Stimulated activated naive B cell treated with anti-CD40 and anti-IgM and Interleukin-4, amounts not matched to agents 10 μg/mL and 1 μg/mL and 100 μg/mL, for 72 hours (primary cell): Measurements from ENCODE around the gene THEMIS.

Experiments
- ATAC-seq, 2 donors: fragments of 150-1000 bp; cut with Tn5 transposase; replicated peaks; 2 replicates each; pipeline ENCODE4 v1.10.0; 2021; ENCODE audit warnings: moderate library complexity in 1 of 2
- DNase-seq: peaks from one replicate; pipeline ENCODE4 v3.0.0; 2021
- H3K27ac Mint-ChIP-seq: one replicate; pipeline ENCODE4 v1.8.0; 2022; ENCODE audit warnings: mild to moderate bottlenecking, mixed read lengths
- H3K27me3 Mint-ChIP-seq, 2 donors: one replicate each; pipeline ENCODE4 v1.8.0; 2022; ENCODE audit warnings: mixed read lengths in 2 of 2
- H3K36me3 Mint-ChIP-seq, 2 donors: one replicate each; pipeline ENCODE4 v1.8.0; 2022; ENCODE audit warnings: mixed read lengths in 2 of 2, mild to moderate bottlenecking in 1 of 2
- H3K4me1 Mint-ChIP-seq, 2 donors: one replicate each; pipeline ENCODE4 v1.8.0; 2022; ENCODE audit warnings: mixed read lengths in 2 of 2, mild to moderate bottlenecking in 1 of 2
- H3K4me3 Mint-ChIP-seq, 2 donors: one replicate each; pipeline ENCODE4 v1.8.0; 2022; ENCODE audit warnings: mild to moderate bottlenecking in 2 of 2, mixed read lengths in 2 of 2, moderate library complexity in 1 of 2
- H3K9me3 Mint-ChIP-seq, 2 donors: one replicate each; pipeline ENCODE4 v1.8.0; 2022; ENCODE audit warnings: mixed read lengths in 2 of 2, mild to moderate bottlenecking in 1 of 2

Gene THEMIS

DNA sequence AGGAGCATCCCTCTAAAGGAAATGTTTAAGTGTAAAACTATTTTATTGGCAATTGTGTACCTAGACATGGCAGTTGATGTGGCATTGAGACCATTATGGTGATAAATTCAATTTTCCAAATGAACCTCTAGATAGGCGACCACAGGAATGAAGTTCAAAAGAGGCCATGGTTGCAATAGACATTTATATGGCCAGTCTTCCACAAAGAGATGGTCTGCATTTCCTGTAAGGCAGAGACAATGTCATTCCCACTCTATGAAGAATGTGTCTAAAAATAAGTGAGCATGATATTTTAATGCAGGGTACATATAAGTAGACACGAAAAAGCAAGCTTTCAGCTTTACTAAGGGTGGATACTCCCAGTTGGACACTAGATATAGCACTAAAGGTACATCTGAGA is 40.9 kb downstream of the THEMIS start:
- no peaks in the 10 kb centered on the region for H3K9me3 Mint-ChIP-seq
- no peak overlapping the region for H3K27ac Mint-ChIP-seq
- no peak for DNase-seq

DNA sequence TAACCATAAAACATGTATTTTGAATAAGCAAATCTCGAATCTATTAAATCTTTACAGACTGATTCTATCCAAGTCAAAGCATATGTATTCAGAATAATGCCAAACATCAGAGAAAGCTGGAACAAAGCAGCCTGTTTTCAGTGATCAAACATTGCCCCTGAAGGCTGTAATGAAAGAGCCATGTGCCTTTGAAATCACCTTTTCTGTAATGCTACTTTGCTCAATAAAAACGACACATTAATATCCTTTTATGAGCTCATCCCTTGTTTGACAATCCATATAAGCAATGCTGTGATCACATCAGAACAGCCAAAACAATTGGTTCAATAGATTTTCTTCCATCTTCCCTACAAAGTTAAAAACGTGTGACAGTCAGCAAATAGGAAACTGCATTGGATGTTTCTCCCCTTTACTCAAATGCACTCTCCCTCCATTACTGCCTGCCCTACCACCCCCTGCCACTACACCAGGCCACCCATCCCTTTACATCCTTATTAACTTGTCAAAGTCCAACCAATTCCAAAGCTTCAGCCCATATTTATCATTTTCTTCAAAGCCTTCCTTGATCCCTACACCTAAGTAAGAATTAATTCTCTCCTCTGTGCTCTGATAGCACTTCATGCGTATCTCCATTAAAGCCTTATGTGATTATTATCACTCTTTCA is 42.0 kb downstream of the THEMIS start:
- no peaks in the 10 kb centered on the region for H3K27me3 Mint-ChIP-seq
- DNase-seq (no peak), ATAC-seq (no peak)
- no peaks in the 10 kb centered on the region for H3K36me3 Mint-ChIP-seq
- no peak overlapping the region for H3K27ac Mint-ChIP-seq
- H3K9me3 Mint-ChIP-seq: no peaks in the 10 kb centered on the region
- no peaks in the 10 kb centered on the region for H3K4me1 Mint-ChIP-seq
- H3K4me3 Mint-ChIP-seq: no peak overlapping the region

More for the DNA sequence above, 40.9 kb downstream of the THEMIS start:
- ATAC-seq: no peak
- Mint-ChIP-seq H3K4me1 (no peaks in the 10 kb centered on the region), H3K27me3 (no peaks in the 10 kb centered on the region), H3K36me3 (no peaks in the 10 kb centered on the region), H3K4me3 (no peak overlapping the region)

DNA sequence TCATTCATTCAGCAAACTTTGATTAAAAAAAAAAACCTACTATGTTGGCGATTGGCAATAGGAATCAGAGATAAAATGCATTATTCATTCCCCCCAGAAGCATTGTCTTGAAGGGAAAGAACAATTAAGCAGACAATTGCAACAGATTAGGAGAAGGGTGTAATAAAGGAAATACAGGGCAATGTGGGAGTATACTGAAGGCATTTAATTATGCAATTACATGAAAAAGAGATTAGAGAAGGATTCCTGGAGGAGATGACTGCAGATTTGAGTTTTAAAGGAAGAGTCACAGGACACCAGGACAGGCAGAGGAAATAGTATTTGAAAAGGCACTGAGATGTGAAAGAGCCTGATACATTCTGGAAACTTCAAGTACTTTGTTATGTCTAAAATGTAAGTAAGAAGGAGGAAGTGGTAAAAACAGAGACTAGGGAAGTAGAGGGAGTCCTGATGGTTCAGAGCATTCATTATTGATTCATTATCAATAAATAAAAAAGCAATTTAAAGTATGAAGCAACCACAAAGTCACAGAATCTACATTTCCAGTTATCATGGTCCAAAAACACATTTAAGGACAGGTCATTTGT is 43.7 kb downstream of the THEMIS start:
- ATAC-seq: no peak
- Mint-ChIP-seq H3K9me3 (no peaks in the 10 kb centered on the region), H3K27me3 (no peaks in the 10 kb centered on the region), H3K36me3 (no peaks in the 10 kb centered on the region), H3K4me3 (no peak overlapping the region), H3K27ac (no peak overlapping the region), H3K4me1 (no peaks in the 10 kb centered on the region)
- DNase-seq: no peak

DNA sequence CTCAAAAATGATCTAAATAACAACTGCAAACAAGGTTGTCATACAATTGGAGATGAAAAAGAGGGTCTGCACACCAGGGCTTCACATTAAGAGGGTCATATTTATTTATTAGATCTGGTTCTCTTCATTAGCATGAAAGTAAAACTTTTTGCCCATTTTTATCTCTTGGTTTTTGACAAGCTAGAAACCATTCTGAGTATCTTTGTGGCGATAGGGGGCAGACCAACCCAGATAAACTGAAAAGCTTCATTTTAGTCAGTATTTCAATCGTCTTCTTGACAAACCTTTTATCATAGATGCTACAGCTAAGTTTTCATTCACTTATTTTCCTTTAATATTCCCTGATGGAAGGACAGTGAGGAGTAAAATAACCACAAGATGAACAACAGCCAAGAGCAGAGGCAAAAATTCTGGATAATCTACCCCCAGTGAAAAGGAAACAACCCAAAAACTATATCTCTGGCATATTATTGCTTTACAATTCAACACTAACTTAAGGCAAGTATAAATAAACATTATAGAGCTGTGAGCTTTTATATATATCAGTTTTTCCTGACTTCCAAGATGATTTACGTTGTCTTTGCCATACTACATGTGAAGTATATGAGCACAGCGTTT is 45.2 kb downstream of the THEMIS start:
- Mint-ChIP-seq H3K27me3 (no peaks in the 10 kb centered on the region), H3K4me3 (no peak overlapping the region), H3K36me3 (no peaks in the 10 kb centered on the region), H3K9me3 (no peaks in the 10 kb centered on the region), H3K4me1 (no peaks in the 10 kb centered on the region), H3K27ac (no peak overlapping the region)
- ATAC-seq: no peak
- DNase-seq: no peak

DNA sequence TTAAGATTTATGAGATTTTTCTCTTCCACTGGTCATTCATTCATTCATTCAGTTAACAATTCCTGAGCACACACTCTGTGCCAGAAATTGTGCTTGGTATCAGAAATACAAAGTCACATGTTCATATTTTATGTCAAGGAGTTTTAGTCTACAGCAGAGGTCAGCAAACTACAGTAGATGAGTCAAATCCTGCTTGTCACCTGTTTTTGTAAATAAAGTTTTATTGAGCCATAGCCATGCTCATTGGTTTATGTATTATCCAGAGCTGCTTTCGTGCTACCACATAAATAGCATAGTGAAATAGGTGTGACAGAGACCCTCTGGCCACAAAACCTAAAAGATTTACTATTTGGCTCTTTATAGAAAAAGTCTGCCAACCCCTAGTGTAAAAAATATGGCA is 46.8 kb downstream of the THEMIS start:
- DNase-seq (no peak), ATAC-seq (no peak)
- Mint-ChIP-seq H3K27me3 (no peaks in the 10 kb centered on the region), H3K9me3 (no peaks in the 10 kb centered on the region), H3K36me3 (no peaks in the 10 kb centered on the region), H3K4me3 (no peak overlapping the region), H3K4me1 (no peaks in the 10 kb centered on the region), H3K27ac (no peak overlapping the region)

DNA sequence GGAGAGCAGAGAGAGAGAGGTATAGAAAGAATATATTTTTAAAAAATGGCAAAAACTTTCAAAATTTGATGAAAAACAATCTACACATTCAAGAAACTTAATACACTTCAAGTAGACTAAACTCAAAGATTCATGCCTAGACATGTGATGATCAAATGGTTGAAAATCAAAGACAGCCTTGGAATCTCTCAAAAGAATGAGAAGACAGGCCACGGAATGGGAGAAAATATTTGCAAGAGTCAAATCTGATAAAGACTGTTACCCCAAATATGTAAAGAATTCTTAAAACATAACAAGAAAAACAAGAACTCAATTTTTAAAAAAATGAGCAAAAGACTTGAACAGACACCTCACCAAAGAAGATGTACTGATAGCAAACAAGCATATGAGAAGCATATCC is 49.7 kb downstream of the THEMIS start:
- H3K4me3 Mint-ChIP-seq: no peak overlapping the region
- no peak overlapping the region for H3K27ac Mint-ChIP-seq
- H3K36me3 Mint-ChIP-seq: no peaks in the 10 kb centered on the region
- no peaks in the 10 kb centered on the region for H3K27me3 Mint-ChIP-seq
- DNase-seq (no peak), ATAC-seq (no peak)
- H3K4me1 Mint-ChIP-seq: no peaks in the 10 kb centered on the region
- H3K9me3 Mint-ChIP-seq: no peaks in the 10 kb centered on the region

DNA sequence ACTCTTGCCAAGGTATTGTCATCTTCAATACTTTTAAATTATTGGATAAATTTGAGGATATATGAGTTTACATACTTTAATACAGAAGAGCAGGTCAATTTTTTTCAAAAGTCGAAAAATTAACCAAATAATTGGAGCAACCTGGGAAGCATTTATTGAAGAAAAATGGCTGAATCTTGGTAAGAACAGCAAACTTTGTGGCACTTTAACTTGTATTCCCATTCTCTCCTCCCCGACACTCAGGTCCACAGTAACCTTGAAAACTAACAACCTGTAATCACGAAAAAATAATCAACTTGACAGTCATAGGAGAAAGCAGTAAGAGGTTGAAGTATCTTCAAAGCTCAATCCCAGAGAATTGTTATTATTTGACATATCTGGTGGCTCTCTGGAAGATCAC is 55.6 kb downstream of the THEMIS start:
- no peaks in the 10 kb centered on the region for H3K36me3 Mint-ChIP-seq
- no peaks in the 10 kb centered on the region for H3K9me3 Mint-ChIP-seq
- no peak overlapping the region for H3K27ac Mint-ChIP-seq
- H3K4me3 Mint-ChIP-seq: no peak overlapping the region
- H3K4me1 Mint-ChIP-seq: no peaks in the 10 kb centered on the region
- ATAC-seq (no peak), DNase-seq (no peak)
- H3K27me3 Mint-ChIP-seq: no peaks in the 10 kb centered on the region

DNA sequence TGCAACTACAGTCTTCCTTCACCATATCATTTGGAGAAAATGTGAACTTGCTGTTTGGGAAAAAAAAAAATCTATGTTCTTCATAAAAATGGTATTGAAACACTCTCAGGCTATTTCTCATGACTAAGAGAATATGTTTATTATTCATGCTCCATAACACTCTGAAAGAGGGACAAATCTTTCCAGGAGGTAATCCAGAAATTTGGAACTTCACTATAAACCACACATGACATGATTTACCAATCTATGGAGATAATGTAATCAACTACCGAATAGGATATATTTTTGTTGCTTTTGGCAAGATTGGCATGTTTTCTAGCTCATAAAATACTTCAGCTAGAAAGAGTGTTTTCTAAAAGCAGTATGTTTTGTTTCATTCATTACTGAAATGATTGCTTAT is 56.3 kb downstream of the THEMIS start:
- ATAC-seq (no peak), DNase-seq (no peak)
- Mint-ChIP-seq H3K36me3 (no peaks in the 10 kb centered on the region), H3K4me1 (no peaks in the 10 kb centered on the region), H3K9me3 (no peaks in the 10 kb centered on the region), H3K27me3 (no peaks in the 10 kb centered on the region), H3K27ac (no peak overlapping the region), H3K4me3 (no peak overlapping the region)

- DNase-seq: no peak
- H3K9me3 Mint-ChIP-seq: no peaks in the 10 kb centered on the region
- no peak for ATAC-seq
- H3K4me3 Mint-ChIP-seq: no peak overlapping the region
- no peaks in the 10 kb centered on the region for H3K36me3 Mint-ChIP-seq
- no peaks in the 10 kb centered on the region for H3K4me1 Mint-ChIP-seq
- no peaks in the 10 kb centered on the region for H3K27me3 Mint-ChIP-seq
- H3K27ac Mint-ChIP-seq: no peak overlapping the region
Observed at GRCh38 chr6:127843582-127843981, 57.3 kb downstream of the THEMIS start.

- Mint-ChIP-seq H3K27ac (no peak overlapping the region), H3K4me1 (no peaks in the 10 kb centered on the region), H3K9me3 (no peaks in the 10 kb centered on the region)
Observed at GRCh38 chr6:127842562-127842961, 58.3 kb downstream of the THEMIS start.

DNA sequence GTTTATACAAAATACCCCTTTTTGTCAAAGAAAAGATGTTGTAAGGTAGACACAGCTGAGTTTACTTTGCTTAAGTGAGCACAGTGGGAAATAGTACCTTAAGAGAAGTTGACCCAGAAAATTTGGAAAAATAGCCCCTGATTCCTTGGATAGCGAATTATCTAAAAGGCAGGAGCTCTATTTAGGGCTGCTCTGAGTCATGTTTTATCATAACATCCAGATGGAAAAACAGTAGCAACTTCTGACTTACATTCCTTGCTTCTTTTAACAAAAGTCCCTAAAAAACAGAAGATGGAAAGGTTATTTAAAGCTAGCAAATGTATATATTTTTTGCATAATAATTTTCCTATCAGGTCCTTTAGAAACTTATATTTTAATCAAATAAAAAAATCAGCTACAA is 59.0 kb downstream of the THEMIS start:
- H3K27ac Mint-ChIP-seq: no peak overlapping the region
- DNase-seq: no peak
- no peaks in the 10 kb centered on the region for H3K9me3 Mint-ChIP-seq
- no peaks in the 10 kb centered on the region for H3K36me3 Mint-ChIP-seq
- no peak overlapping the region for H3K4me3 Mint-ChIP-seq
- H3K4me1 Mint-ChIP-seq: no peaks in the 10 kb centered on the region
- ATAC-seq: no peak
- H3K27me3 Mint-ChIP-seq: no peaks in the 10 kb centered on the region

More at GRCh38 chr6:127842562-127842961, 58.3 kb downstream of the THEMIS start:
- DNase-seq (no peak), ATAC-seq (no peak)
- Mint-ChIP-seq H3K36me3 (no peaks in the 10 kb centered on the region), H3K4me3 (no peak overlapping the region), H3K27me3 (no peaks in the 10 kb centered on the region)

DNA sequence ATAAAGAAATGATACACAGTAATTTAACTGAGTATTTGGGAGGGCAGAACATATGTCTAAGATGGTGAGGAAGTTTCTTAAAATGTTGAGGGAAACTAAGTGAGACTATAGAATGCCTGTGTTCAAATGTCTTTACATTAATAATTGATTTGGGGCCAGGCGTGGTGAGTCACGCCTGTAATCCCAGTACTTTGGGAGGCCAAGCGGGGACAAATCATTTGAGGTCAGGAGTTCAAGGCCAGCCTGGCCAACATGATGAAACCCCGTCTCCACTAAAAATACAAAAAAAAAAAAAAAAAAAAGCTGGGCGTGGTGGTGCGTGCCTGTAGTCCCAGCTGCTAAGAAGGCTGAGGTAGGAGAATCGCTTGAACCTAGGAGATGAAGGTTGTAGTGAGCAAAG is 66.7 kb downstream of the THEMIS start:
- H3K9me3 Mint-ChIP-seq: no peaks in the 10 kb centered on the region
- ATAC-seq (no peak), DNase-seq (no peak)
- no peaks in the 10 kb centered on the region for H3K36me3 Mint-ChIP-seq
- H3K4me3 Mint-ChIP-seq: no peak overlapping the region
- no peaks in the 10 kb centered on the region for H3K4me1 Mint-ChIP-seq
- H3K27me3 Mint-ChIP-seq: no peaks in the 10 kb centered on the region
- no peak overlapping the region for H3K27ac Mint-ChIP-seq

- Mint-ChIP-seq H3K4me3 (no peak overlapping the region), H3K9me3 (no peaks in the 10 kb centered on the region), H3K4me1 (no peaks in the 10 kb centered on the region), H3K27me3 (no peaks in the 10 kb centered on the region), H3K36me3 (no peaks in the 10 kb centered on the region), H3K27ac (no peak overlapping the region)
- ATAC-seq (no peak), DNase-seq (no peak)
Observed at GRCh38 chr6:127833336-127833735, 67.5 kb downstream of the THEMIS start.

DNA sequence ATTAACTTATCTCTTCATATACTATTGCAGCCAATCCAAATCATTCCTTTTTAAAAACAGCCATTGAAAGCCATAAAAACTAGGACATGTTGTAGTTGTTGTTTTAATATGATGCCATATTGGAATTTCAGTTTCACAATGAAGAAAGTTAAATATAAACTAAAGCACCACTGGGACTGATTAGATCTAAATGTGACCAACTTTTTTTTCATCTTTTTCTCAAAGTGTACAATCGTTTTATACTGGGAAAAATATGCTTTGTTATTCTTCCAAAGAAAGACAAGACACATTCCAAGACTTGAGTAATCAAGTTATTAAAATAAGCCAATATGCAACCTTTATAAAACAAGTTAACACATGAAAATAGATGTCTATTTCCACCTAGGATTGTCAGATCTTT is 68.5 kb downstream of the THEMIS start:
- no peaks in the 10 kb centered on the region for H3K9me3 Mint-ChIP-seq

DNA sequence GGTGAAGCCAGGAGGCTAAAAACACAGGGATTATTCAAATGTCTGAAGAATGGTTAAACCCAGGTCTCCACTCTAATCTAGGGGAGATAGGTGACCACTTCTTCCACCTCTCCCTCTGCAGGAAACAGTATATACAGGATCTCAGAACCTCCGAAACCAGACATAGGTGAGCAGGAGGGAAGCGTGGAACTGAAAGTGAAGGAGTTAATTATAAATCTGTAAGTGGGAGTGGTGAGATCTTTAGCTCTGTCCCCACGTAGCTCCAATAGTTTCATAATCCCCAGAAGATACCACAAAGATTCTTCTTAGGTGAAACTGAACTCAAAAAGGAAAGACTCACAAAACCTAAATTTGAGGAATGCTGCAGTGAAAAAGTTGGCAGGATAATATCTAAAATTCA is 76.8 kb downstream of the THEMIS start:
- no peak overlapping the region for H3K27ac Mint-ChIP-seq
- DNase-seq (no peak), ATAC-seq (no peak)
- H3K4me1 Mint-ChIP-seq: no peaks in the 10 kb centered on the region
- H3K36me3 Mint-ChIP-seq: no peaks in the 10 kb centered on the region
- no peaks in the 10 kb centered on the region for H3K9me3 Mint-ChIP-seq
- no peak overlapping the region for H3K4me3 Mint-ChIP-seq
- H3K27me3 Mint-ChIP-seq: no peaks in the 10 kb centered on the region

More for the DNA sequence above, 68.5 kb downstream of the THEMIS start:
- H3K27me3 Mint-ChIP-seq: no peaks in the 10 kb centered on the region
- no peak for ATAC-seq
- no peak overlapping the region for H3K4me3 Mint-ChIP-seq
- no peak overlapping the region for H3K27ac Mint-ChIP-seq
- no peaks in the 10 kb centered on the region for H3K4me1 Mint-ChIP-seq
- no peak for DNase-seq
- H3K36me3 Mint-ChIP-seq: no peaks in the 10 kb centered on the region
